GM18909 (cell line): ENCODE measurements around the gene DGLUCY.
"Not testable (repeated sequence)": the region's sequence is repeated elsewhere in the genome, so short reads cannot be mapped to it uniquely, and the experiment has no call there.

Experiments used
- ATAC-seq: cut with Tn5 transposase; IDR thresholded peaks from one replicate; pipeline ENCODE4 v1.9.1; 2021; ENCODE audit warnings: mild to moderate bottlenecking; ENCODE audit not compliant: unreplicated experiment, poor library complexity

The DGLUCY gene

DNA sequence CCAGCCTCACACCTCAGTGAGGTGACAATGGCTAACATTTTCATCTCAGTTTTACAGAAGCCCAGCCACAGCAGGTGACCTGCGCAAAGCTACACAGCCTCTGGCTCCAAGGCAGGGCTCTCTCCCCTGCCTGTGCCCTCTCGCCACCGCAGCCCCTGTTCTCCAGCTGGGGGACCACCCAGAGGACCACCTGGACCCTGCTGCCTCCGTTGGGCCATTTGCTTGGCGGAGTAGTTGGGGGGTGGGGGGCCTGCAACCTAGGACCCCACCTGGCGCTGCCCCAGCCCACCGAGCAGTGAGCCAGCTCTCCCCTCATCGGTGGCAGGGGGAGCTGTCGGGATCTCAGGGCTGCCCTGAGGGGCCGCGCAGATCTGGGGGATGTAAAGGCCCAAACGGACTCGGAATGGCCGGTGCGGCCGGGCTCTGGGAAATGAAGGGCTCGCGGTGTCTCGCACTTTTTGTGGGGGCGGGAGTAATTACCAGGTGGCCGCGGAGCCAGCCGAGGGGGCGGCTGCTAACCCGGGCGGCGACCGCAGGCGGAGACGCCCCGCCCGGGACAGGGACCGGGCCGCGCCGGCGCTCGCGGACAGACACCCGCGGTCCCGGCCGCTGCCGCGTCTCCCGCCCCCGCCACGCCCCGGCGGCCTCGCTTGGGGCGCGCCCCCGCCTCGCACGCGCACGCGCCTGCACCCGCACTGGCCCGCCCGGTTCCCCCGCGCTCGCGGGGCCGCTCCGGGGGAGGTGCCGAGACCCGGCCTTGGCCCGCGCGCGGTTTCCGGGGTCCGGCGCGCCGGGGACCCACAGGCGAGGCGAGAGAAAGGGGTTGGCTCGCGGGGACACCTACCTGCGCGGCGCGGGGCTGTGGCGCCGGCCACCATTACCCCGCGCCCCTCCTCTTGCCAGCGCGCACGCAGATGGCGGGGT lies 139.3 kb downstream of the DGLUCY start:
- ATAC-seq, result no peak

DNA sequence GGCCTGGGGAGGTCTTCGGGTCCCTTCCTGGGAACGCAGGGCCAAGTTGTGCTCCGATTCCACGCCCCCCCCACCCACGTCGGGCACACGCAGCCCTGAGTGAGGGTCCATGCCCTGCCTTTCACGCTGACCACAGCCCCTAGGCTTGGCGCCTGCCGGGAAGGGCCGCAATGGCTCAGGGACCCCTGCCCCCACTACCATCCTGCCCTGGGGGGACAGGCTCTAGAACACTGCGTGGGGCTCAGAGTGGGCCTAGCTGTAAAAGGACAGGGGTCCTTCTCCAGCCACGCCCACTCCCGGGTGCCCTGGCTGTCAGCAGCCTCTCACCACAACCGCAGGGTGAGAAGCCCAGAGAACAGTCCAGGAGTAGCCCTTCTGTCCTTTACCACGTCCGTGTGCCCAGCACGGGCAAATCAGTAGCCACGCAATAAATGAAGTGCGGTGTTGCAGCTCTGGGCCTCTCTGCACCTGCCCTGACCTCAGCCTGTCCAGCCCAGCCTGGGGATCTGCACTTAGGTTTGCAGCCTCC lies 140.0 kb downstream of the DGLUCY start:
- no peak for ATAC-seq

DNA sequence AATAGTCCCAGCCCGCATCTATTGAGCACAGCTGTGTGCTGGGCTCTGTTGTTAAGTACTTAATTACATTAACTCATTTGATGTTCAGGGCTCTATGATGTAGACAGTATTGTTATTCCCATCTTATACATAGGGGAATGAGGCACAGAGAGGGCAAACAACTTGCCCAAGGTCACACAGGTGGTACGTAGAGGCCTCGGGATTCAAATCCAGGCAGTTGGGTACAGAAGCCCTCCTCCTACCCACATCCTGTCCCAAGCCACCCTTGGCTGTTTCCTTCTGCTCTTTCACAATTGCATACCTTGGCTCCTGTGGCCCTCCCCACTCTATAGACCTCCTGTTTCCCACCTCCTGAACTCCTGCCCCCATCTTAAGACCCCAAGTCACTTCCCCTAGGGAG lies 140.6 kb downstream of the DGLUCY start:
- no peak for ATAC-seq

DNA sequence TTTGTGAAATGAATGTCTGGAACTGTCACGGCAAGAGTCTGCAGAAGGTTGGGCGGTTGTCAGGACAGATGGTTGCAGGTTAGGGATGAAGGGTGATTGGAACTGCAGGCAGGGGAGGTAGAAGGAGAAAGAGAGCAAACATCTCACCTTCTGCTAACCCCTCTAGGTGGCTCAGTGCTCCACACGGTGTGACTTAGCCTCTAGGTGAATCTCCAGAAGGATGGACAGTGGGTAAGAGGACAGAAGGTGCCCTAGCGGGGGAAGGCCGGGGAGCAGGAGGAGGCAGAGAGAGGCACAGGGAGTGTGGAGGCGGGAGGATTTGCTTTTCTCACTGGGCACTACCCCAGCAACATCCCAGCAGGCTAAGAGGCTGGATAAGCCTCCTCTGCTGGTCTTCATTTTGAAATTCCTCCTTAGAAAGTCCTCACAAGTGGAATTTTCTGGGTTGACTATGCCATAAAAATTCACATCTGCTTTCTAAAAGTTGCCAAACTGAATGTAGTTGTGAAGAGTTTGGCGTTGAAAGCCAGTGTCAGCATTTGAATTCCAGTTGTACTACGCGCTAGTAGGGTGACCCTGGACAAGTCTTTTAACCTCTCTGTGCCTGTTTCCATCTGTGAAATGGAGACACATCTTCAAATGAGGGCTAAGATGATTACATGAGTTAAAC lies 141.3 kb downstream of the DGLUCY start:
- ATAC-seq, result no peak

DNA sequence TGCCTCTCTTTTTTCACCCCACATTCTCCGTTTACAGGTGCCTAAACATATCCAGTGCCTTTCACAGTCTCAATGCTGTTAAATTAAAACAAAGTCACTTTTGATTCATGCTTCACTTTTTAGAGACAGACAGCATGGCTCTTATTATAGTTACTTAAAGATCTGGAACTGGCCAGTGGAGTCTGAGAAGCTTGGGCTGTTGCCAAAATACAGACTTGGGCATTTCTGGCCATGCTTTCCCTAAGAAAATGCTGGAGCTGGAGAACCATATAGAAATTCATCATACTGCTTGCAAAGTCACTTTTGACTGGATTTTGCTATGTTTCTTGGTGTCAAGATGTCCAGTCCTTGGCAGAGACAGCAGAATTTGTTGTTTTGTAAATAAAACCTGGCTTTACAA lies 142.8 kb downstream of the DGLUCY start:
- no peak for ATAC-seq

DNA sequence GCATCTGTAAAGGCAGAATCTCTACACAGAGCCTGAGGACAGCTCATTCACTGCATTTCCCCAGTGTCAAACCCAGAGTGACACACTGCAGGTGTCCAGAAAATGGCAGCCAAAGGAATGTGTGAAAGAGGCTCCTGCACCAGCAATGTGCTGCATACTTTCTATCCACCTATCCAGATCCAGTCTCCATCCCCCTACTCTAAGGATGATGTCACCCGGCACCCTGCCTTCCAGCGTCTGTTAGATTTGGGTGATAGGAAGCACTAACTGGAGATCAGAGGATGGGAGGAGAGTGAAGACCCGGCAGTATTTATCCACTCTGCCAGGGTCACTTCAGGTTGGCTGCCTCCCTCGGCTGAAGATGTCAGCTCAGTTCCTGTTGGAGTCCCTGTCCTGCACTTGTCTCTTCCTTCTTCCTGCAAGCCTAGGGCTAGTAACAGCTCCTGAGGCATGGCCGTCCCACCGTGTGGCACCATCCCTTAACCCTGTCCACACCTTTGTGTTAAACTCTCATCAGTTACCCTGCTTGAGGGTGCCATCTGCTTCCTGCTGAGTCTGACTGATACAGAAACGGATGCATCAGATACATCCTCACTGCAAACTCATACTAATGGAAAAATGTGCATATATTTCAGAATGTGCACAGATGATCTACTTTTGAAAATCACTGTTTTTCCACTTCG lies 143.6 kb downstream of the DGLUCY start:
- ATAC-seq, result no peak

DNA sequence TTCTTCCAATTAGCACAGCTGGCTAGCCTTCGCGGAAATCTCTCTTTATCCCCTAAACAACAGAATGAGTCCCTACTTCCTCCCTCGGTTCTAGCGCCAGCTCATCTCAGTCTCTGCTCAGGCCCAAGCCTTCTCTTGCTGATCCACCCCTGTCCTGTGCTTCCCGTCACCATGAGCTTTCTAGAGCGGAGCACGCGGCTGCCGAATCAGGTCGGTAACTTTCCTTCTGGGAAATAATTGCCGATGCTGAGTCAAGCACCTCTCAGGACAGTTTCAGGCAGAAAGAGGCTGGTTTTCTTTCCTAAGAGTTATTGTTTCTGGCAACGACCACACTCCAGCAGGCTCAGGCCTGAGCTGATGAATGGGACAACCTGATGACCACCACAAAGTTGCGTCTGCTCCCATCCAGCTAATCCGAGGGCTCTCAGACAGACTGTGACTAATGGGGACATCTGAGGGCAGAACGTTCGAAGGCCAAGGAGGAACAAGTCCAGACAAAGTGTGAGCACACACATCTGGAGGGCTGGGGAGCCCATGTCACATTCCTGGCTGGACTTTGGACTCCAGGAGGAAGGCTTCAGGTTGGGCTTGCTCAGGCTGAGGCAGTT lies 144.2 kb downstream of the DGLUCY start:
- no peak for ATAC-seq

DNA sequence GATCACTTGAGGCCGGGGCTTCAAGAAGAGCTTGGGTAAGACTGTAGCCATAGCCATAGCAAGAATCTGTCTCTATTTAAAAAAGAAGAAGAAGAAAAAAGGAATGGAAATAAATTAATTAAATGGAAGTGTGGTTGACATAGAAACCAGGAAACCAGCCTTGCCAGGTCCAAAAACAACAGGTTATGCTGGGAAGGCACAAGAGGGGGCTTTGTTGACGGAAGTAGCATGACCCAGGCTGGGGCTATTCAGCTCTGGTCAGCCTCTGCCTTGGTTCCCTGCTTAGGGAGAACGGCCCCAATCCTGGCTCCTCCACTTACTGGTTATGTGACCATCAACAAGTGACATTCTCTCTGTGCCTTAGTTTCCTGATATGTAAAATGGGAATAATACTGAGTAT lies 145.0 kb downstream of the DGLUCY start:
- no peak for ATAC-seq

DNA sequence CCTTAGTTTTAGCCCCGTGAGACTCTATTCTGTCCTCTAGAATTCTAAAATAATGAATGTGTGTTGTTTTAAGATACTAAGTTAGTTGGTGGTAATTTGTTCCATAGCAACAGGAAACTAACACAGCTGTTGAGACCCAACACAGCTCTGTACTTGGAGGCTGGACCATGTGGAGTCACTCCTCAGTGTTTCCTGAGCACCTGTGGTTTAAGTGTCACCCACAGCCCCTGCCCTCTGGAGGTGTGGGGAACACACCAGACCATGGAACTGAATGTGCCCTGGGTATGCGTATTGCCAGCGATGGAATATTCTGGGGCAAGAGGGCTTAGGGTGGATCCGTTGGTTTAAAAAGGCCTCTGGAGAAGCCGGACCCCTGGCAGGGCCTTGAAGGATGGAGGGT lies 147.2 kb downstream of the DGLUCY start:
- ATAC-seq, result no peak

DNA sequence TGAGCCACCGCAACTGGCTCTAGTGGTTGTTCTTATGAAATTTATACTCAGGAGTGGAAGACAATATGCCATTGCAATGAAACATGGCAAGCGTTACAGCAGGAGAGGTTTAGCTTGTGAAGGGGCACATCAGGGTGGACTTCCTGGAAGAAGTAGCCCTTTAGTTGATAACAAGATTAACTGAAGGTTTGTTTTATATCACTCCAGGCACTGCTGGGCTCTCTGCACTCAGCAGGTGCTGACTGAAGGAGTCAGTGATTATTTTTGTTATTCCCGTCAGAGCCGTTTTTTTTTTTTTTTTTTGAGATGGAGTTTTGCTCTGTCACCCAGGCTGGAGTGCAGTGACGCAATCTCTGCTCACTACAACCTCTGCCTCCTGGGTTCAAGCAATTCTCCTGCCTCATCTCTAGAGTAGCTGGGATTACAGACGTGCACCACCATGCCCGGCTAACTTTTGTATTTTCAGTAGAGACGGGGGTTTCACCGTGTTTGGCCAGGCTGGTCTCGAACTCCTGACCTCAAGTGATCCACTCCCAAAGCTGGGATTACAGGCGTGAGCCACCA lies 148.2 kb downstream of the DGLUCY start:
- no peak for ATAC-seq

DNA sequence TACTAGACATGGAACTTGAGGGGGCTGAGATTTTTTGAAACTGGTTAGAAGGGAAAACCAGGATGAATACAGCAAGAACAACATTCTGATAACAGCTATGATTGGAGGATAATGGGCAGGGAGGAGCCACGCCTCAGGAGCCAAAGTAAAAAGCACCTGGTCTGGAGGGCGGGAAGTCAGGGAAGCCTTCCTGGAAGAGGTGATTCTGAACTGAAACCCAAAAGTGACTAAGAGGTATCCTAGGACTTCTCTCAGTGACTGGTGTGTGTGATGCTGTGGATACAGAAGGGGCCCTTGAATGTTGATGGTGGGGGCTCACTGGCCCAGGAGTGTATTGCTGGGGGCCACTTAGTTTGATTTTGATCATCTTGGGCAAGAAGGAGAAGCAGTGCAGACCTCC lies 149.5 kb downstream of the DGLUCY start:
- no peak for ATAC-seq

DNA sequence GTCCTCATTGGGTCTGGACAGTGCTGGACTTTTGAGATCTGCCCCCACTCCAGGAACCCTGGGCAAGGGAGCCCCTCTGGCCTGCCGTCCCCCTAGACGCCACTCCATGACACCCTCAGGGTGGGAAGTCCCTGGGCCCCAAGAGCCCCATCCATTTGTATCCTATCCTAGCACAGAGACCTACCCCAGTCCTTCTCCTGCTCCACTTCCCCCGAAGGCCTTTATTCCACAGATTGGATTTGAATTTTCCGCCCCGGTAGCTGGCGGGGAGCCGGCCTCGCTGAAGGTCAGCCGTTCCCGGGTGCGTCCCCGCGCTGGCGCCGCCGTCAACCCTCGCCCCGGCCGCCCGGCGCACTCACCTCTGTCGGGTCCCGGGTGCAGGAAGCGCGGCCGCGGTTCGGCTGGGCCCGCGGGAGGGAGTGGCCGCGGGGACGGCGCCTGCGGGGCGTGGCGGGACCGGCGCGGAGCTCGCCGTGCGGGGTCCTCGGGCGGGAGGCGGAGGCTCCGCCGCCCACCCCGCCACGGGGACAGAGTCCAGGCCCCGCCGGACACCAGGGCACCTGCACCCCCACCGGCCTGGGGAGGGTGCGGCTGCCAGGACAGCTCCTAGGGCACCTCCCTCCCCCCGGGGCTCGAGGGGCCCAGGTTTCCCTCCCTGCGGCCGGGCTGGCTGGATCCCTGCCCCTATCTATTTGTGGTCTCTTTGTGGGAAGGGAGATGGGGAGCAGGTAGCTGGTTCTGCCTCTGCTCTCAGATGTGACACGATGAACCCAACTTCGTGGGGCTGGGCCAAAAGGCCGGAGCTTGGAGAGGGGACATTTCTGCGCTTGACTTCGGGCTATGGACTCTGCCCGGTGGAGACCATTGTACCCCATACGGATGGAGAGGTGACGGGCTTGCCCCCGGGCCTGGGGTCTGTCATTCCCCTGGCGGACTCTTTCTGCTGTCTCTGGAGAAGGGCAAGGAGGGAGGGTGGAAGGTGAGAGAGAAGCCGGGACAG lies 150.6 kb downstream of the DGLUCY start:
- no peak for ATAC-seq

DNA sequence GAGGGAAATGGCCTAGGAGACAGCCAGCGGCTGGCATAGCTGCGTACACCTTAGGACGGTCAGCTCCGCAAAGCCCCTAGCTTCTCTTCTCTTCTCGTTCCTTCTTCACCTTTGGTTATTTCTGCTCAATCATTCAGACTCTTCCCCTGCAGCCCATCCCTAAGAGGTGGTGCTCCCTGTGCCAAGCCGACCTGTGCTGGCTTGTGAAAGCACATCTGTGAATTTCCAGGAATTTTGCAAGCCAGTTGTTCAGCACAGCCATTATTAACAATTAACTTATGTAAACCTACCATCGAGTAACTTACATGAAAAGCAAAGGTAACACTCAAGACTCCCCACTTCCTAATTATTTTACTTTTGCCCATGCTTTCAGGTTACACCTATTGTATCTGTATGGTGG lies 151.5 kb downstream of the DGLUCY start:
- ATAC-seq, result no peak

DNA sequence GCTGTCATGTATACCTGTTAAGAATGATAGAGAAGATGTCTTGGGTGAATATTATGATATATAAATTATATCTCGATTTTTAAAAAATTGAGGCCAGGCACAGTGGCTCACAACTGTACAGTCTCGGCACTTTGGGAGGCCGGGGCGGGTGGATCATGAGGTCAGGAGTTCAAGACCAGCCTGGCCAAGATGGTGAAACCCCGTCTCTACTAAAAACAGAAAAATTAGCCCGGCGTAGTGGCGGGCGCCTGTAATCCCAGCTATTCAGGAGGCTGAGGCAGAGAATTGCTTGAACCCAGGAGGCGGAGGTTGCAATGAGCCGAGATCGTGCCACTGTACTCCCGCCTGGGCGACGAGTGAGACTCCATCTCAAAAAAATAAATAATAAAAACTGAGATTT lies 152.4 kb downstream of the DGLUCY start:
- not testable (repeated sequence) for ATAC-seq

DNA sequence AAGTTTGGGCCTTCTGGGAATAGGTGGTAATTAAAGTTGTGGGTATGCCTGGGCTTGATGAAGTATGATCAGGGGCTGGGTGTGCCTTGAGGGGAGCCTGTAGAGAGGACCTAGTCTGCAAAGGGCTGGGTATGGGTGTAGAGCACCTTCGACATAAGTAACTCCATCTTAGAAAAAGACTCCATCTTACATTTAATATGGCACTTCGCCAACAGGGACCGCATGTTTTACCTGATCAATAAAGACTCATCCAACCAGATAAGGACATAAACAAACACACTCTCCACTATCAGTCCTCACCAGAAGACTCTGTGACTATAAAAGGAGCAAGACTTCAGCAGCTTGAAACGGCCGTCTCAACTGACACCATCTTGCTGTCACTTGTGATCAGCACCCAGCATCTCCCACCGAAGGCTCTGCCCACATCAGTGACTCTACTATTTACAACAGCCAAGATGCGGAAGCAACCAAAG lies 154.1 kb downstream of the DGLUCY start:
- no peak for ATAC-seq

DNA sequence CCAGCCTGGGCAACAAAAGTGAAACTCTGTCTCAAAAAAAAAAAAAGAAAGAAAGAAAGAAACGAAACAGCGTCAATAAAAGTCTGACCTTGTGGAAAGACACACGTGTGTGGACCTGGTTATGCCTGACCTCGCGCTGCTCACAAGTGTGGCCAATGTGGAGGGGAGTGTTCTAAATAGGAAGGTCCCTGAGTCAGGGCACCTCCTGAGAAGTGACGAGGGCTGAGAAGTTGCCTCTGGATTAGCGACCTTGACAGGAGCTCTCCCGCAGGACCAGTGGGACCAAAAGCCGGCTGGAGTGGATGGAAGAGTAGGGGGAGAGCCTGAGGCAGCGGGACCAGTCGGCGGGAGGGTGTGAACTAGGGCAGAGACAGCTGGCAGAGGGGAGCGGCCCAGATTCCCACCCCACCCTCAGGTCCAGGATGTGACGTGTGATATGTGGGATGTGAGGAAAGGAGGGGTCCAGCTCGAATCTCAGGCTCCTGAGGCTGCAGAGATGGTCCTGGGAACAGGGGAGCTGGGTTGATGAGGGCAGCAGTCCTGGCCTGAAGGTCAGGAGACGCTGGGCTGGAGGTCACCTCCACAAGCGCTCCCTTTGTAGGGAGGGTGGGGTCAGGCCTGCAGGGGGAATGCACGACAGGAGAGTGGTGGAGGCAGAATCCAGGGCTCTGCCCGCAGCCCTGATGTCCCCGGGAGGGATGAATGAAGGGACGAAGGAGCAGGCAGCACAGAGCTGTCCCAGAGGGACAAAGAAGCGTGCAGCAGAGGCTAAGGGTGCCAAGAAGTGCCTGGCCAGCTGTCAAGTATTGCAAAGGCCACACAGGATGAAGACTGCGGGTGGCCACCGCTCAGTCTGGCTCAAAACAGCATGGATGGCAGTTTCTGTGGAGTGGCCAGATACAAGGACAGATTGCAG lies 155.5 kb downstream of the DGLUCY start:
- ATAC-seq, result no peak

DNA sequence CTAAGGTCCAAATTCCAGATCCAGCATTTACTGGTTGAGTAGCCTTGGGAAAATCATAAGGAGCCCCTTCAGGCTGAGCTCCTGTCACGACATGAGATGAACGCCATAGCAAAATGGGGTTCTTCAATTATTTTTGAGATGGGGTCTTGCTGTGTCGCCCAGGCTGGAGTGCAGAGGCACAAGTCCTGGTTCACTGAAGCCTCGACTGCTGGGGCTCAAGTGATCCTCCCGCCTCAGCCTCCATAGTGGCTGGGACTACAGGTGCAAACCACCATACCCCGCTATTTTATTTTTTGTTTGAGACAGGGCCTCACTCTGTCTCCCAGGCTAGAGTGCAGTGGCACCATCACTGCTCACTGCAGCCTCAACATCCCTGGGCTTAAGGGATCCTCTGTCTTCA lies 156.3 kb downstream of the DGLUCY start:
- ATAC-seq, result no peak

DNA sequence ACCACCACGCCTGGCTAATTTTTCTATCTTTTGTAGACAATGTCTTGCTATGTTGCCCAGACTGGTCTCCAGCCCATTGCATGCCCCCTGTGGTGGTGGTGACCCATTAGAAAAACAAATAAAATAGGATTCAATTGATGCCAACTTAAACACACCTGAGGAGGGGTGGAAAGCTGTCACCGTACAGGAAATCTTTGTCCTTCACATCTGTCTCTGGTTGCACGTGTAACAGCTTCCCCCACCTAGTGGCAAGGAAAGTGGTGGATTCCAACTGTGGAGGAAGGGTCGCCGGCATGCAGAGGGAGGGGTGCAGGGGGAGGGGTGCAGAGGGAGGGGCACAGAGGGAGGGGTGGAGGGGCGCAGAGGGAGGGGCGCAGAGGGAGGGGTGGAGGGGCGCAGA lies 156.7 kb downstream of the DGLUCY start:
- no peak for ATAC-seq
